NCI-H1694 (cell line): ENCODE measurements around the gene ABHD12B.
A peak's percentile ranks its signal among the peaks of the same experiment; 100 is the strongest.
"Not testable (repeated sequence)": the region's sequence is repeated elsewhere in the genome, so short reads cannot be mapped to it uniquely, and the experiment has no call there.

Source experiments
- DNase-seq: peaks from one replicate; lab custom pipeline; 2025; lab: John Stamatoyannopoulos, UW

The ABHD12B gene

GRCh38 chr14:50839691-50840090 is 32.2 kb upstream of the ABHD12B start:
- DNase-seq: no peak

- DNase-seq: no peak
Observed at GRCh38 chr14:50844391-50844790, 27.5 kb upstream of the ABHD12B start.

DNA sequence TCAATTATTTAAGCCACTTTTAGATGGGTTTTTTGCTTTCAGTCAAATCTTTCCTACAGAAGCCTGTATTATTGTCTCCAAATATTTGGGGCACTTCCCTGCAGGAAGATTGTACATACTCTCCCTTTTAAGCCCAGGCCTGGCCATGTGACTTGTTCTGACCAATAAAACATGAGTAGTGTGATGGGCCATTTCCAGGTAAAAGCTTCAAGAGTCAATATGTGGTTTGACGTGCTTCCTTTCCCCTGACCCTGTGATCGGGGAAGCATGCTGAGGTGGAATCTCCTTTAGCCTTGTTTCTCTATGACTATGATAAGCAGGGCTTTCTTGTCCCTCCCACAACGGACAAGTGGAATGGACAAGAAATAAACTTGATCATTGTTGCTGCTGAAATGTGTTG is 26.7 kb upstream of the ABHD12B start:
- DNase-seq: no peak

DNA sequence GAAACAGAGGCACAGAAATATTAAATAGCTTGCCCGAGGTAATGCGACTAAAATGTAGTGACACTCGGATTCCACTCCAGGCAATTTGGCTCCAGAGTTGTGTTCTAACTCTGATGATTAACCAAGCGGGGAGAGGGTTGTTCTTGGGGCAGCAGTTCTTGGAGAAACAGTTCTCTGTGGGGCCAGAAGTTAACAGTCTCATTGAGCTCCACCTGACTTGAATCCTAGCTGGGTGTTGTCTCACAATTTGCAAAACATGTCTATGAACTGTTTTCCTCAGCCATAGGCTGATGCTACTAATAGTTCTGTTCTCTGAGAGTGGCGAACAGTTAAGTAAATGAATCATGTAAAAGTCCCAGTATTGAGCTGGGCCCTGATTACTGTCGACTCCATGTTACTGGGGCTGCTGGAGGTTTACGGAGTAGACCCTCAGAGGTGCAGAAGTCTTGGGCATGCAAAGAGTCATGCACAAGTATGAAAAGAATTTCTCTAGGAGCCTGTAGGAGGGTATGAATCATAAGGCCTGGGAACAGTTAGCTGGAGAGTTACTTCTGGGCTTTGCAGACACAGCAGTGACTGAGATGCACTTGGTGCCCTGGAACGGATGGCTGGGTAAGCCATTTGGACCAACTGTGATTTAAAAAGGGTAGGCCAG is 25.5 kb upstream of the ABHD12B start:
- no peak for DNase-seq

DNA sequence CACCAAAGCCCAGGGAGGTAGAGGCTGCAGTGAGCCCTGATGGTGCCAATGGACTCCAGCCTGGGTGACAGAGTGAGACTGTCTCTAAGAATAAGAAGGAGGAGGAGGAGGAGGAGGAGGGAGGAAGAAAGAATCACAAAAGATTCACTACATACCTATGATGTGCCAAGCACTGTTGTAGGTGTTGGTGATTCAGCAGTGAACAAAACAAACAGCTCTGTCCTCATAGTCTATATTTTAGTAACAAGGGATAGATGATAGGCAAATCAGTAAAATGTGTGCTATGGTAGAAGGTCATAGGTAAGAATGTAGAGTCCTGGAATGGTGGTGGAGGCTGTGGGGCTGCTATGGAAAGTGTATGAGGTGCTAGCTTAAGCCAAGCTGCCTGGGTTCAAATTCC is 18.0 kb upstream of the ABHD12B start:
- DNase-seq: no peak

DNA sequence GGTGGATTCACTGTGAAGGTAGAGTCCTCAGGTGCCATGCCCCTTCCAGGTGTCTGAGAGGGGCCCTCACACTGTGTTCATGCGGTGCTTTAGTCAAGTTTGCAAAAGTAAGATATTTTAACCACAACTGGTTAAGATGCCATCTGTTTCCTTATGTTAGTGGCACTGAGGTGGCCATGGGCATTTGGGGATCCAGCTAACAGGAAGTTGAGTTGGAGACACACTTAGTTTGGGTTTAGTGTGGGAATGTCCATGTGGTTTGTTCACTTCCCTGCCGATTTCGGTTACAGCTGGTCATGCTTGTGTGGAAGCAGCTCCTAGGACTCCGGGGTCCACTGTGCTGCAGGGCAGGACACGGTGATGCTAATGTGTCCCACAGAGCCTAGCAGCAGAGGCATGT is 17.3 kb upstream of the ABHD12B start:
- DNase-seq: no peak

- no peak for DNase-seq
Observed at GRCh38 chr14:50855558-50855957, 16.3 kb upstream of the ABHD12B start.

- no peak for DNase-seq
Observed at GRCh38 chr14:50856660-50857059, 15.2 kb upstream of the ABHD12B start.

DNA sequence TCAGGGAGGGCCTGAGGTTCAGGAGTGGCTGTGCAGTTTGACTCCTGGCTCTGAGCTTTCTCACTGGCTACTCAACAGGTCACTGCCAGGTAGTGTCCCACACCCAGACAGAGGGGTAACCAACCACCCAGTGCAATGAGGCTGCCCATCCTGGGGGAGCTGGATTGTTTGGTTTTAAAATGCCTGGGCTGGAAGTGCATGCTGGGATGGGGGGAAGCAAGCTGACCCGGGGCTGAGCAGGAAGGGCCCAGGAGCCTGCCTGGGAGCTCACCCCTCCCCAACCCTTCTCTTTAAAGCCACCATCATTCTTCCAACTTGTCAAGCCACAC is 12.6 kb upstream of the ABHD12B start:
- DNase-seq: no peak

GRCh38 chr14:50860478-50861086 is 11.3 kb upstream of the ABHD12B start:
- peak; percentile 95 for DNase-seq

DNA sequence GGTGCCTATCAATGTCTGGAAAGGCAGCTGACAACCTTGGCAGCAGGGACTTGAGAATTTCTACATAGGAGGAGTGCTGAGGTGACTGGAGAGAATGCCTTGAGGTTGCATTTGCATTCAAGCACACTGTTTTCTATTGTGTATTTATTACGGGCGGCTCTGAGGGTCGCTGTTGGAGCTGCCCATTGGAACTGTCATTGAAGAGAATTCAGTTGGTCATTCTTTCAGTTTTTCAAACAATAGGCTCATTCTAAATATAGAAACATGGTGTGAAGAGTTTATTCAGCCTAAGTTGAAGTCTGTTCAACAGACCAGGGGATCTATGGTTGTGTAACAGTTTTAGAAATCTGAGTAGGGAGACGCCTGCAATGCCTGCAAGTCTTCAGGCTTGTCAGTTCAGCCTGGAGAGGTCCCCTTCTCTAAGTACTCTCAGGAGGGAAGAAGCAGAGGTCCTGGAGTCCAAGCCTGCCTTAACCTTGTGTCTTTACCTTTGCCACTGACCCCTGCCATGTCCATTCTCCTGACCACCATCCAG is 9.8 kb upstream of the ABHD12B start:
- DNase-seq: no peak

DNA sequence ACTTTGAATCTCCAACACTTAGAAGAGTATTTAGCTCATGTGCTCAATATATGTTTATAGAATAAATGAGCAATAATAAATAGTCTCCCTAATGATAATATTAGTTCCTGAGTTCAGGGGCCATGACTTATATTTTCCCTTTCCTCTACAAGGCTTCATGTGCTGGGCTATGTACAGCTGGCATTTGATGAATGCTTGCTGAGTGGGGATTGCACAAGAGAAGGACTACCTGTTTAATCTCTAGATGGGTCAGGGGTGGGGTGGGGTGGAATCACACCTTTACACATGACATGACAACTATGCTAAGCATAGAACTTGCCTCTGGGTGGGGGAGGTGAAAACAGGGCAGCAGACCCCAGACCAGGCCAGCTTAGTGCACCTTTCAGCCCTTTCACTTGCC is 7.6 kb upstream of the ABHD12B start:
- no peak for DNase-seq

DNA sequence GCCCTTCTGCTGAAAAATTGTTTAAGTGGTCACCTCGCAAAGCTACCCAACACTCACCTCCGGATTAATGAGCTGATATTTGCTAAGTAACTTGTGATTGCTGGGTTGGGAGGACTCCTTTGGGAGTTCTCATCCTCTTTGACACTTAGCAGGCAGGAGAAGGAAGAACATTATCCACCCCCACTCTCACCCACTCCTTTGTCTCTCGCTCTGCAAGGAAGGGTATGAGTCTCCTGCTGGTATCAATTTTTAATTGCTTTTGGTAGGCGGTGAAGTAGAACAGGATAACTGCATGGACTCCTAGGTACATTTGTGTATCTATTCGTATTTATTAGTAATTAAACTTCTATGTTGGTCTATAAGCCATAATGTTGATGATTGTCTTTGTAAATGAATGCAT is 6.9 kb upstream of the ABHD12B start:
- no peak for DNase-seq

DNA sequence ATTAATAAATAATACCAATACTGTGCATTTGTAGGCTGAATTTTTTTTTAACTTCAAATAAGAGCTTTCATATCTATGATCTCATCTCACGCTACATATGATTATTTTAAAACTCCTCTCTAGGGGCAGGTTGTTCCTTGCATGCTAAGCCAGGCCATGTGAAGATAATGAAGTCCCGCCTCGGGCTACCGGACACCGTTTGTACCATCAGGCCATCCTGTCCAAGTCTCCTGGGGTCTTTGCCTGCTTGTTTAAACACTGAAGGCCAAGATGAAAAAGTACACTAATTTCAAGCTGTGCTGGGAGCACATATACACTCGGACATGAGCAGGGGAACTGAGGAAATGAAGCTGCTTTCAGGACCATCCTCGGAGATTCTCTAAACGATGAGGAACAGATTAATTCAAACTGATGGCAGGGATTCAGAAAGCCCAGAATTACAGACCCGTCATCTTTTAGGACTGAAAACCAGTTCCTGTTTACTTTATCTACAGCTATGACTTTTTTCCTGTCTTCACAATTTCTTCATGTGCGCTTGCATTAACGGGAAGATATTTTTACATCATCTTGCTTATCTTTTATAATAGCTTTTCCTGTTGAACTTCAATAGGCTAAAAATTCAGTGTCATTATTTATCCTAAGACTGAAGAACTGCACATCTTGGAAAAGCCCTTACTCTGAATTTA is 6.3 kb upstream of the ABHD12B start:
- DNase-seq: no peak

GRCh38 chr14:50871228-50871627 is 625 bp upstream of the ABHD12B start:
- DNase-seq: no peak

DNA sequence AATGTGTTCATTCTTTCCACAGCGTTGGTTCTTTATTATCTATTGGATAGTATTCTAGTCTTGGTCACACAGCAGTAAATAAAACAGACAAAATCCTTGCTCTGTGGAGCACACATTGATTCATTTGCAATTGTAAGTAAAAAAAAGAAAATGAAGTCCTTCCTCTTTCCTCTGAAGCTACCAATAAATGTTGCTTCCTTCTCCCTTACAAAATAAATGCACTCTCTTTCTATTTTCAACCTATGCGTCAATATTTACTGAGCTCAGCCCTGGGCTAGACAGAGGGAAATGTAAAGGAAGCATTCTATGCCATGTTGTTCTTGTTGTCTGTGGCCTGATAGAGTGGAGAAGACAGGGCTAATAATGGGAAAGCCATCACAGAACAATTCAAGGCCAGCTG is 2.9 kb downstream of the ABHD12B start:
- DNase-seq: no peak

DNA sequence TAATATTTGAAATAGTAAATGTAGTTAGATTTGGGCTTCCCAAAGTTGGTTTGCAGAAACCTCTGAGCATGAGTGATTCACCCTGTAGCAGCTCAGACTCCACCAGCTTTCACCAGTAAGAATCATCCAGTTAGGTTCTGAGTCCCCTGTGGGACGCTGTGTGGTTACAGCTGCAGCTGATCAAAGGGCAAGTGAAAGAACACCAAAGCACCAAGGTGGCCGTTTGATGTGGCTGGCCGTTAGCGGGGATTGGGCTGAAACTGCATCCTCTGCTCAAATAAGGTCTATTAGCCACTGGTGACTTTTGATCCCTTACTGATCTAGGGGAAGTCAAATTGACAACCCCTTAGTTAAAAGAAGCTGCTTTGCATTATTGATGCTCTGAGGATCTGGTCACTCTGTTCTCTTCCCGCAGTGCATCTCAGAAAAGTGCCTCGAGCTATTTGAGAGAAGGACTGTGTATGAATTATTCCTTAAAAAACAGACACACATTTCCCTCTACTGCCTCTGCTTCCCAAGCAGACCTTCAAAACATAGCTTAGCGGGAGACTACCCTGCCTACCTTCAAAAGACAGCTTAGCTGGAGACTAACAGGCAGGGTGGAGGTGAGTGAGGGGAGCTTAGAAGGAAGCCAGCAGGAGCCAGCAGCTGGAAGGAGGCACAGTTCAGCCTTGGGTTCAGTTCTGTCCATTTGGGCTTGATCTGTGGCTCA is 3.7 kb downstream of the ABHD12B start:
- DNase-seq: no peak

DNA sequence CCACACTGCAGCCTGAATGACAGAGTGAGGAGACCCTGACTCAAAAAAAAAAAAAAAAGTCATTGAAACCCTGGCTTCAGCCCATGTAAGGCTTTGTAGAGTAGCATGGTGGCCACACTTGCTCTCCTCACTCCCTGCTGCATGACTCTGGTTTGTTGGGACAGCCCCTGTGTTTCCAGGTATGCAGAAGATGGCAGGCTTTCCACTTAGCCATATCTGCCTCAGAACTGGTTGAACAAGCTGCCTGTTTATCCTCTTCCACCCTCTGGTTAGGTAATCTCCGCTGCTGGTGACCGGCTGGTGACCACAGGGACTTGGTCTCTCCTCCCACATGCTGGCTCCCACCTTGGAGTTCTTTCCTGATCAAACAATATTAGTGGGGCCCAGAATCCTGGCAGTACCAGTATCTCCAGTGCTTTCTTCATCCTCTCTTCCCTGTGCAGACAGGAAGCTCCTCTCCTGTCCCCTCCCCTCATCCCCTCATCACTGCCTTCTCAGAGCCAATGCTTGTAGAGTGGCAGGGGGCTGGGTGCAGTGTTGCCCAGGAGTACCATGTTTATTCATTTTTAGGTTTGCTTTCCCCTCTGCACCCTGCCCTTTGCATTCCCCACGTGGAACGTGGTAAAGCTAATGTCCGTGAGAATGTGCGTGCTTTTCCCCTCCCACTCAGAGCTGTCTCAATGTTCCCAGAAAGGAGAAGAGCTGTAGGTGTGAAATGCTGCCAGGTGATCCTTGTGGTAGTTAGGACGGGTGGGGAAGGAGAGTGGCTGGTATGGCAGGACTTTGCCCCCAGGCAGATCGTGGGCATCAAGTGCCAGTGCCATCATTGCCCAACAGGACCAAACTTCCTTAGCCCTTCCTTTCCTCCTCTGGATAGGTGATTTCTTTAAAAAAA is 11.3 kb downstream of the ABHD12B start:
- DNase-seq: no peak

DNA sequence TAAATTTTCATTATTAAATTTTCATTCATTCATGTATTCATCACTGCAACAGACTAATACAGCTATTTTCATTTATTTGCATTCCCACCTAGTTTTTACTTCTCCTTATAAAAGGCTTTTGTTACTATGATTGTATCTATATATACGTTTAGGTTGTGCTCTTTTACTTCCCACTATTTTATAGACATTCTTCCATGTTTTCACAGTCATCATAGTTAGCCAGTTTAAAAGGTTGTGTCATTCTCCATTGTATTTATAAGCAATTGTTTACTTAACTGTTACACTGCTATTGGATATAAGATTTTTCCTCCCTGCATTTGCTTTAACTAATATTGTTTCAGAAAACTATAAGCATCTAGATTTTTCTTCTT is 12.0 kb downstream of the ABHD12B start:
- no peak for DNase-seq

DNA sequence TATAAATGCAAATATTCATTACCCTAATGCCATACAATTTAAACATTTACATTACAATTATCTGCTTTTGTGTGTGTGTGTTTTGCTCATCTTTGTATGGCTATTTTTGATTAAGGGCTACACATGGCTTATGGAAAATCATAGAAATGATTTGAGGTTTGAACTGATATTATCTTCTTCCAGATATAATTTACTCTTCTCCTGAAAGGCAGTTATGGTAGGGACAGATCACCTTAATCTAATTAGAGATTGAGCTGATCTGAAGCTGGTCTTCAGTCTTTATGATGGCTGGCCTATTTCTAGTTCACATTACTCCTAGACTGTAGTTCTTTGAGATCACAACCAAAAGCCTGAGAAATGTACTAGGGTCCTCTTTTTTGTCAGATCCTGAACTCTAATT is 15.6 kb downstream of the ABHD12B start:
- DNase-seq: no peak

DNA sequence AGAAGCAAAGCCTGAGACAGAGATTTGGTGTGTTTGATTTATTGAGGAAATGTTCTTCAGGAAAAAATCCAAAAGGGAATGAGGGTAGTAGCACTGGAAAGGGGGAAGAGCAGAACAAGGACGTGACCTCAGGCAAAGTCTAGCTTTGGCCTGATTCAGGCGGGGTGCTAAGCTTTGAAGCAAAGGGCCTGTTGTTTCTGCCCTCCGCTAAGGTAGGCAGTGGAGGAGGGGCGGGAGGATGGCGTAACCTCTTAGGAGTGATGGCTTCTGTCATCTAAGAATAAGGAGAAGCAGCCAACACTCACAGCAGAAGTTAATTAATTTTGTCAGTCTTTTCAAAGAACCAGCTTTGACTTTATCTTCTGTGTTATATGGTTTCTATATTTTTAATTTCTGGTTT is 20.4 kb downstream of the ABHD12B start:
- DNase-seq: no peak

DNA sequence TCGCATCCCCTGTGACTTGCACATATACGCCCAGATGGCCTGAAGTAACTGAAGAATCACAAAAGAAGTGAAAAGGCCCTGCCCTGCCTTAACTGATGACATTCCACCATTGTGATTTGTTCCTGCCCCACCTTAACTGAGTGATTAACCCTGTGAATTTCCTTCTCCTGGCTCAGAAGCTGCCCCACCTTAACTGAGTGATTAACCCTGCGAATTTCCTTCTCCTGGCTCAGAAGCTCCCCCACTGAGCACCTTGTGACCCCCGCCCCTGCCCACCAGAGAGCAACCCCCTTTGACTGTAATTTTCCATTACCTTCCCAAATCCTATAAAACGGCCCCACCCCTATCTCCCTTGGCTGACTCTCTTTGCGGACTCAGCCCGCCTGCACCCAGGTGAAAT is 24.6 kb downstream of the ABHD12B start:
- DNase-seq: not testable (repeated sequence)
